K562 (cell line): ENCODE data around the gene CCSAP. TPM values are rescaled to one million over a fixed set of nuclear protein-coding genes. Genes with fewer than 3 reads are reported as not detected.

Experiments used
- ATAC-seq: fragments of 200-7000 bp; cut with Tn5 transposase; 3 replicates; pipeline ENCODE4 v1.9.1; 2020; ENCODE audit warnings: moderate library complexity
- BruUV-seq: library from RNA; stranded (reverse); fragments of 400-500 nt; replicated peaks from 2 replicates; lab custom pipeline; 2021; lab: Mats Ljungman, UMichigan
- CTCF ChIA-PET: fragments of 300-600 bp; formaldehyde crosslinking; extraction: SDS; loops from one replicate; lab custom pipeline; 2021; ENCODE audit warnings: low intra/inter-chr PET ratio; lab: Yijun Ruan, JAX
- POLR2A ChIA-PET: fragments of 300-600, 350-650 bp; sonication (Branson Sonifier 250); formaldehyde crosslinking; extraction: SDS; loops from one replicate; lab custom pipeline; 2021; ENCODE audit warnings: antibody characterized with exemption, inconsistent platforms; lab: Yijun Ruan, JAX
- DNase-seq, 4 experiments: peaks; one replicate each; pipeline versions ENCODE4 v3.0.0 to v3.0.0-alpha.2; 2011 to 2018; ENCODE audit warnings: low spot score in 3 of 4, mixed read lengths in 3 of 4; ENCODE audit errors: extremely low read depth in 1 of 4
- FAIRE-seq: peaks from 2 replicates; lab custom pipeline; 2011; peaks lifted over from hg19 to GRCh38; lab: Jason Lieb, UNC
- H2AFZ ChIP-seq: 2 replicates; pipeline ENCODE4 v1.6.0; 2011; ENCODE audit warnings: low read depth, low read length, control low read depth, inconsistent platforms
- H3K27ac ChIP-seq: fragments of 200-600 bp; 3 replicates; pipeline ENCODE4 v1.8.0; 2011; ENCODE audit warnings: low read depth, mild to moderate bottlenecking, control low read depth, inconsistent platforms, low read length, moderate library complexity, mixed read lengths; ENCODE audit errors: extremely low read depth
- H3K27me3 ChIP-seq, 2 experiments: fragments of 300-600 bp in 1 of 2; 2 replicates in 1 of 2; 3 replicates in 1 of 2; pipeline versions ENCODE4 v1.6.0 to v1.8.0; 2011; ENCODE audit warnings: inconsistent platforms in 2 of 2, low read length in 2 of 2, mild to moderate bottlenecking in 1 of 2, mixed read lengths in 1 of 2, moderate library complexity in 1 of 2; ENCODE audit not compliant: control insufficient read depth in 2 of 2, insufficient read depth in 2 of 2
- H3K36me3 ChIP-seq: fragments of 300-600 bp; 3 replicates; pipeline ENCODE4 v1.8.0; 2011; ENCODE audit warnings: mild to moderate bottlenecking, low read length, inconsistent platforms; ENCODE audit not compliant: control insufficient read depth, insufficient read depth
- H3K4me1 ChIP-seq, 2 experiments: fragments of 200-600 bp in 1 of 2; replicated peaks in 1 of 2; 2 replicates in 1 of 2; 3 replicates in 1 of 2; pipeline versions ENCODE4 v1.5.1 to v1.8.0; 2011; ENCODE audit warnings: inconsistent platforms in 2 of 2, low read length in 2 of 2, mild to moderate bottlenecking in 1 of 2, mixed read lengths in 1 of 2, moderate library complexity in 1 of 2; ENCODE audit not compliant: control insufficient read depth in 2 of 2, insufficient read depth in 2 of 2
- H3K4me2 ChIP-seq: 2 replicates; pipeline ENCODE4 v1.6.1; 2011; ENCODE audit warnings: low read length, control low read depth, inconsistent platforms, mixed read lengths; ENCODE audit not compliant: insufficient read depth
- H3K4me3 ChIP-seq: fragments of 200-600 bp; sonication (generic), shearing (Covaris generic); 2 replicates; pipeline ENCODE4 v1.5.1; 2016; ENCODE audit warnings: control low read depth, inconsistent platforms
- H3K79me2 ChIP-seq: fragments of 200-600 bp; 3 replicates; pipeline ENCODE4 v1.8.0; 2011; ENCODE audit warnings: low read length, inconsistent platforms; ENCODE audit not compliant: control insufficient read depth, insufficient read depth
- H3K9ac ChIP-seq, 2 experiments: 2 replicates each; pipeline versions ENCODE4 v1.6.0 to v1.6.1; 2011; ENCODE audit warnings: low read depth in 2 of 2, low read length in 2 of 2, control low read depth in 1 of 2, inconsistent platforms in 1 of 2, mild to moderate bottlenecking in 1 of 2, mixed read lengths in 1 of 2; ENCODE audit not compliant: insufficient read depth in 1 of 2
- H3K9me1 ChIP-seq: one replicate; pipeline ENCODE4 v1.6.0; 2011; ENCODE audit warnings: inconsistent platforms, mild to moderate bottlenecking, low read length, moderate library complexity; ENCODE audit not compliant: control insufficient read depth, insufficient read depth
- H3K9me3 ChIP-seq: replicated peaks from 2 replicates; pipeline ENCODE4 v1.5.1; 2011; ENCODE audit warnings: low read depth, low read length, inconsistent platforms; ENCODE audit not compliant: control insufficient read depth, insufficient read depth
- H4K20me1 ChIP-seq: replicated peaks from 2 replicates; pipeline ENCODE4 v1.6.1; 2011; ENCODE audit warnings: low read length, inconsistent platforms, mixed read lengths; ENCODE audit not compliant: control insufficient read depth, insufficient read depth
- ARID1B ChIP-seq: fragments of 450-650 bp; IDR thresholded peaks from 2 replicates; pipeline ENCODE4 v1.6.1; 2016; ENCODE audit warnings: antibody characterized with exemption, mild to moderate bottlenecking, inconsistent platforms
- BRD4 ChIP-seq: fragments of 200-600 bp; sonication (generic); IDR thresholded peaks from 2 replicates; pipeline ENCODE4 v1.6.1; 2017; ENCODE audit warnings: inconsistent platforms
- CBX1 ChIP-seq: sonication (generic); IDR thresholded peaks from 2 replicates; pipeline ENCODE4 v1.6.1; 2016; ENCODE audit warnings: antibody characterized with exemption, low read depth, mild to moderate bottlenecking
- HDAC2 ChIP-seq: fragments of 450-650 bp; IDR thresholded peaks from 2 replicates; pipeline ENCODE4 v1.6.1; 2016; ENCODE audit warnings: mild to moderate bottlenecking
- HNRNPL ChIP-seq: fragments of 200-400 bp; formaldehyde crosslinking; IDR thresholded peaks from 2 replicates; pipeline ENCODE4 v1.6.1; 2017; ENCODE audit warnings: low read depth, mild to moderate bottlenecking, low read length
- KDM1A ChIP-seq, 2 experiments: fragments of 450-650 bp; IDR thresholded peaks; 2 replicates each; pipeline ENCODE4 v1.6.1; 2016; ENCODE audit warnings: mild to moderate bottlenecking in 2 of 2
- KLF1 ChIP-seq: fragments of 450-650 bp; IDR thresholded peaks from 2 replicates; pipeline ENCODE4 v1.6.1; 2016; ENCODE audit warnings: missing genetic modification characterization, missing compliant biosample characterization
- KLF6 ChIP-seq: fragments of 250-450 bp; sonication (Bioruptor Pico); IDR thresholded peaks from 2 replicates; pipeline ENCODE4 v1.4.0; 2020; ENCODE audit warnings: mild to moderate bottlenecking, moderate library complexity, borderline replicate concordance
- L3MBTL2 ChIP-seq: fragments of 450-650 bp; IDR thresholded peaks from 2 replicates; pipeline ENCODE4 v1.6.1; 2016; ENCODE audit warnings: mild to moderate bottlenecking, moderate library complexity
- MEIS2 ChIP-seq: fragments of 450-650 bp; IDR thresholded peaks from 2 replicates; pipeline ENCODE4 v1.6.1; 2014; ENCODE audit warnings: mild to moderate bottlenecking; ENCODE audit not compliant: partially characterized antibody
- NBN ChIP-seq: fragments of 450-650 bp; IDR thresholded peaks from 2 replicates; pipeline ENCODE4 v1.6.1; 2016; ENCODE audit warnings: low read depth, mild to moderate bottlenecking
- NFE2L1 ChIP-seq: fragments of 450-650 bp; IDR thresholded peaks from 2 replicates; pipeline ENCODE4 v1.6.1; 2016; ENCODE audit warnings: missing genetic modification characterization, low read depth, mild to moderate bottlenecking, missing compliant biosample characterization, moderate library complexity, borderline replicate concordance
- POLR2A ChIP-seq: fragments of 450-650 bp; conservative IDR thresholded peaks from 2 replicates; pipeline ENCODE4 v1.6.1; 2016
- RBFOX2 ChIP-seq: fragments of 200-400 bp; formaldehyde crosslinking; IDR thresholded peaks from 2 replicates; pipeline ENCODE4 v1.6.1; 2017; ENCODE audit warnings: low read depth, mild to moderate bottlenecking, low read length, moderate library complexity
- SMARCC2 ChIP-seq: fragments of 450-650 bp; IDR thresholded peaks from 2 replicates; pipeline ENCODE4 v1.6.1; 2017; ENCODE audit warnings: antibody characterized with exemption, moderate library complexity, mild to moderate bottlenecking, low read depth
- TAL1 ChIP-seq: fragments of 450-650 bp; IDR thresholded peaks from 2 replicates; pipeline ENCODE4 v1.6.1; 2016; ENCODE audit warnings: mild to moderate bottlenecking
- TCF3 ChIP-seq: sonication (generic); formaldehyde crosslinking; IDR thresholded peaks from 2 replicates; pipeline ENCODE4 v1.4.0; 2020; ENCODE audit warnings: mild to moderate bottlenecking, missing genetic modification reagents
- THRAP3 ChIP-seq: fragments of 450-650 bp; IDR thresholded peaks from 2 replicates; pipeline ENCODE4 v1.6.1; 2016; ENCODE audit warnings: mild to moderate bottlenecking, inconsistent platforms, borderline replicate concordance
- TSC22D4 ChIP-seq: fragments of 450-650 bp; IDR thresholded peaks from 2 replicates; pipeline ENCODE4 v1.6.1; 2016; ENCODE audit warnings: missing genetic modification characterization, missing biosample characterization, control low read depth
- ZBTB1 ChIP-seq: sonication (generic); formaldehyde crosslinking; IDR thresholded peaks from 2 replicates; pipeline ENCODE4 v1.8.1; 2023; ENCODE audit warnings: missing genetic modification reagents, low read depth, mild to moderate bottlenecking, borderline replicate concordance
- ZNF134 ChIP-seq: fragments of 250-450 bp; sonication (Bioruptor Pico); conservative IDR thresholded peaks from 2 replicates; pipeline ENCODE4 v1.4.0; 2020
- WGBS: fragments of 100-300 bp; shearing (Covaris generic); methylation state at CpG from one replicate; pipeline ENCODE4 v1.1.6; 2016; ENCODE audit warnings: low coverage, mixed read lengths; ENCODE audit not compliant: insufficient coverage; ENCODE audit errors: missing lambda C conversion rate; 5-methylcytosine and 5-hydroxymethylcytosine counted together
- in situ Hi-C: fragments of 300-500 bp; cut with MboI; formaldehyde crosslinking; loops from 4 replicates; pipeline ENCODE4 v1.15.0; 2018; ENCODE audit warnings: inconsistent platforms, mixed read lengths
- intact Hi-C: fragments of 100-400 bp; cut with micrococcal nuclease; formaldehyde crosslinking; loops from 2 replicates; pipeline ENCODE4 v1.14.2; 2022
- polyA plus RNA-seq, 8 experiments: library from polyadenylated mRNA; depleted of rRNA in 4 of 8; stranded (reverse) in 5 of 8; unstranded in 3 of 8; fragments of >200 nt; fragmentation: Nextera tagmentation in 2 of 8; fragmentation: Illumina TruSeq in 1 of 8; extraction: Ambion mirVana in 2 of 8; extraction: Trizol in 1 of 8; gene quantifications; 2 replicates each; pipeline versions ENCODE4 v1.2.1 to v1.2.3, GENCODE V29; 2011 to 2014; ENCODE audit warnings: inconsistent platforms in 1 of 8, missing spikeins in 1 of 8
- total RNA-seq, 7 experiments: library from RNA; depleted of rRNA in 6 of 7; stranded (reverse); fragments of >200 nt in 6 of 7; fragmentation: Illumina TruSeq in 2 of 7; extraction: Trizol in 2 of 7; gene quantifications; 2 replicates each; pipeline versions ENCODE4 v1.2.1 to v1.2.3, GENCODE V29; 2011 to 2021; ENCODE audit warnings: low replicate concordance in 1 of 7
- TF ChIP-seq, protein P1 (sequence below): fragments of 250-450 bp; sonication (Bioruptor Pico); IDR thresholded peaks from 2 replicates; pipeline ENCODE4 v1.5.0; 2020; ENCODE audit warnings: mild to moderate bottlenecking
- TF ChIP-seq, protein P2 (sequence below): fragments of 450-650 bp; IDR thresholded peaks from 2 replicates; pipeline ENCODE4 v1.6.1; 2016; ENCODE audit warnings: mild to moderate bottlenecking

Gene CCSAP
- total and polyA plus RNA-seq, 9 of the 15 experiments (the other 6 are each of a cell fraction or from before 2014, with no cell fraction given) = 3.6 to 15.9 (median 9.5) TPM

DNA sequence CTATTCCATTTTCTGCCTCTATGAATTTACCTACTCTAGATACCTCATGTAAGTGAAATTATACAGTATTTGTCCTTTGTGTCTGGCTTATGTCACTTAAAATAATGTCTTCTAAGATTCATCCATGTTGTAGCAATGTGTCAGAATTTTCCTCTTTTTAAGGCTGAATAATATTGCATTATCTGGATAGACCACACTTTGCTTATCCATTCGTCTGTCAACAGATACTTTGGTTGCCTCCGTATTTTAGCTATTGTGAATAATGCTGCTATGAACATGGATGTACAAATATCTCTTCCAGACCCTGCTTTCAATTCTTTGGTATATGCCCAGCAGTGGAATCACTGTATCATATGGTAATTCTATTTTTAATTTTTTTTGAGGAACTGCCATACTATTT is 10.1 kb upstream of the CCSAP start:
- 3% methylated on average over 2 of the region's 2 CpGs for WGBS
- Histone ChIP-seq H3K4me2 (peak overlapping the region; percentile 5; the same call in 1 of the 2 replicates), H3K36me3 (no peaks in the 10 kb centered on the region), H3K79me2 (no peaks in the 10 kb centered on the region), H3K27me3 (peaks cover 4 to 8% of the 10 kb centered on the region in 2 experiments; a peak in 2 of 5 replicates), H3K27ac (no peak overlapping the region), H3K9ac (no peak overlapping the region), H3K4me1 (peaks cover 5 to 27% of the 10 kb centered on the region in 2 experiments; a peak in 3 of 5 replicates), H3K9me3 (0 out of 2 replicates have a peak, but pooled peaks cover 2% of the 10 kb centered on the region), H3K9me1 (no peaks in the 10 kb centered on the region), H2AFZ (no peak overlapping the region), H3K4me3 (no peak overlapping the region), H4K20me1 (no peaks in the 10 kb centered on the region)
- in situ Hi-C loops (no loop called here), intact Hi-C loops (no loop called here)
- POLR2A ChIA-PET = interaction anchor here (0.9 kb wide), 1 partner anchor 9 kb away, joined by 3 read pairs; no protein-coding TSS in a partner anchor
- ATAC-seq = no peak
- BruUV-seq = no TSS peak
- no peak for DNase-seq
- no peak for FAIRE-seq
- CTCF ChIA-PET = no interaction called here
- TF ChIP-seq MEIS2 (peak; percentile 80), SMARCC2 (no peak), KLF1 (no peak), TAL1 (0 out of 2 replicates have a peak, but pooled peaks have one; percentile 14), THRAP3 (no peak), ARID1B (peak; percentile 64), L3MBTL2 (no peak), BRD4 (no peak), HNRNPL (no peak), ZBTB1 (CRISPR knock-in tag) (no peak), POLR2A (no peak), ZNF134 (no peak), HDAC2 (no peak), RBFOX2 (no peak), CBX1 (no peak), TCF3 (CRISPR knock-in tag) (peak; percentile 78), NBN (no peak), NFE2L1 (no peak), TSC22D4 (tag) (no peak), KLF6 (no peak), KDM1A (IDR thresholded peaks at IDR 0.05) (0 out of 4 replicates have a peak, but pooled peaks of 1 of the 2 experiments have one; percentile 9)
- TF ChIP-seq, protein P1, sequence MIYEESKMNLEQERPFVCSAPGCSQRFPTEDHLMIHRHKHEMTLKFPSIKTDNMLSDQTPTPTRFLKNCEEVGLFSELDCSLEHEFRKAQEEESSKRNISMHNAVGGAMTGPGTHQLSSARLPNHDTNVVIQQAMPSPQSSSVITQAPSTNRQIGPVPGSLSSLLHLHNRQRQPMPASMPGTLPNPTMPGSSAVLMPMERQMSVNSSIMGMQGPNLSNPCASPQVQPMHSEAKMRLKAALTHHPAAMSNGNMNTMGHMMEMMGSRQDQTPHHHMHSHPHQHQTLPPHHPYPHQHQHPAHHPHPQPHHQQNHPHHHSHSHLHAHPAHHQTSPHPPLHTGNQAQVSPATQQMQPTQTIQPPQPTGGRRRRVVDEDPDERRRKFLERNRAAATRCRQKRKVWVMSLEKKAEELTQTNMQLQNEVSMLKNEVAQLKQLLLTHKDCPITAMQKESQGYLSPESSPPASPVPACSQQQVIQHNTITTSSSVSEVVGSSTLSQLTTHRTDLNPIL = no peak
- TF ChIP-seq, protein P2, sequence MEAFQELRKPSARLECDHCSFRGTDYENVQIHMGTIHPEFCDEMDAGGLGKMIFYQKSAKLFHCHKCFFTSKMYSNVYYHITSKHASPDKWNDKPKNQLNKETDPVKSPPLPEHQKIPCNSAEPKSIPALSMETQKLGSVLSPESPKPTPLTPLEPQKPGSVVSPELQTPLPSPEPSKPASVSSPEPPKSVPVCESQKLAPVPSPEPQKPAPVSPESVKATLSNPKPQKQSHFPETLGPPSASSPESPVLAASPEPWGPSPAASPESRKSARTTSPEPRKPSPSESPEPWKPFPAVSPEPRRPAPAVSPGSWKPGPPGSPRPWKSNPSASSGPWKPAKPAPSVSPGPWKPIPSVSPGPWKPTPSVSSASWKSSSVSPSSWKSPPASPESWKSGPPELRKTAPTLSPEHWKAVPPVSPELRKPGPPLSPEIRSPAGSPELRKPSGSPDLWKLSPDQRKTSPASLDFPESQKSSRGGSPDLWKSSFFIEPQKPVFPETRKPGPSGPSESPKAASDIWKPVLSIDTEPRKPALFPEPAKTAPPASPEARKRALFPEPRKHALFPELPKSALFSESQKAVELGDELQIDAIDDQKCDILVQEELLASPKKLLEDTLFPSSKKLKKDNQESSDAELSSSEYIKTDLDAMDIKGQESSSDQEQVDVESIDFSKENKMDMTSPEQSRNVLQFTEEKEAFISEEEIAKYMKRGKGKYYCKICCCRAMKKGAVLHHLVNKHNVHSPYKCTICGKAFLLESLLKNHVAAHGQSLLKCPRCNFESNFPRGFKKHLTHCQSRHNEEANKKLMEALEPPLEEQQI = no peak
